A673 (cell line): ENCODE results near the gene DNTT. TPM values are rescaled to one million over a fixed set of nuclear protein-coding genes. Genes with fewer than 3 reads are reported as not detected.

ENCODE experiments used
- BruUV-seq: library from RNA; stranded (reverse); fragments of 400-500 nt; replicated peaks from 2 replicates; lab custom pipeline; 2021; lab: Mats Ljungman, UMichigan
- CTCF ChIA-PET: fragments of 300-600 bp; sonication (Branson Sonifier 250); formaldehyde crosslinking; loops from one replicate; lab custom pipeline; 2022; ENCODE audit warnings: antibody characterized with exemption; lab: Charles Lee
- POLR2A ChIA-PET: fragments of 300-600 bp; sonication (Branson Sonifier 250); formaldehyde crosslinking; loops from one replicate; lab custom pipeline; 2022; ENCODE audit warnings: antibody characterized with exemption; ENCODE audit not compliant: low non-redundant PET; lab: Charles Lee
- DNase-seq: peaks from one replicate; pipeline ENCODE4 v3.0.0-alpha.2; 2015; ENCODE audit warnings: low spot score
- H3K27ac ChIP-seq: fragments of 200-600 bp; sonication (generic); 2 replicates; pipeline ENCODE4 v1.5.1; 2016; ENCODE audit warnings: mixed run types, low read depth, mild to moderate bottlenecking, mixed read lengths, antibody characterized with exemption, low read length; ENCODE audit not compliant: poor library complexity, severe bottlenecking
- H3K27me3 ChIP-seq: fragments of 200-600 bp; sonication (generic); replicated peaks from 2 replicates; pipeline ENCODE4 v1.6.1; 2017; ENCODE audit warnings: mixed run types, low read depth, mild to moderate bottlenecking, mixed read lengths, antibody characterized with exemption, low read length; ENCODE audit not compliant: insufficient read depth, poor library complexity
- H3K36me3 ChIP-seq: fragments of 200-600 bp; sonication (generic); 2 replicates; pipeline ENCODE4 v1.6.1; 2016; ENCODE audit warnings: mixed run types, mild to moderate bottlenecking, mixed read lengths, antibody characterized with exemption, low read length; ENCODE audit not compliant: insufficient read depth, poor library complexity, severe bottlenecking
- H3K4me1 ChIP-seq: fragments of 200-600 bp; sonication (generic); 2 replicates; pipeline ENCODE4 v1.6.1; 2017; ENCODE audit warnings: mixed run types, mild to moderate bottlenecking, mixed read lengths, antibody characterized with exemption, low read length; ENCODE audit not compliant: insufficient read depth, poor library complexity, severe bottlenecking
- H3K4me3 ChIP-seq: fragments of 200-600 bp; sonication (generic); 2 replicates; pipeline ENCODE4 v1.5.1; 2016; ENCODE audit warnings: low read depth, mixed run types, mild to moderate bottlenecking, mixed read lengths, low read length; ENCODE audit not compliant: poor library complexity, severe bottlenecking
- H3K9me3 ChIP-seq: fragments of 200-600 bp; sonication (generic); 2 replicates; pipeline ENCODE4 v1.6.1; 2016; ENCODE audit warnings: mixed run types, low read depth, mild to moderate bottlenecking, mixed read lengths, antibody characterized with exemption, low read length; ENCODE audit not compliant: poor library complexity, severe bottlenecking
- CTCF ChIP-seq: fragments of 300-800, 200-600 bp; sonication (generic); conservative IDR thresholded peaks from 2 replicates; pipeline ENCODE4 v1.5.1; 2017; ENCODE audit warnings: low read depth, mild to moderate bottlenecking, antibody characterized with exemption, low read length, moderate library complexity, mixed read lengths
- EZH2 ChIP-seq: fragments of 200-600 bp; sonication (generic); IDR thresholded peaks from 2 replicates; pipeline ENCODE4 v1.6.1; 2017; ENCODE audit warnings: borderline replicate concordance, low read depth, mild to moderate bottlenecking, mixed read lengths, antibody characterized with exemption, low read length; ENCODE audit not compliant: poor library complexity, severe bottlenecking
- intact Hi-C: fragments of 100-400 bp; cut with micrococcal nuclease; formaldehyde crosslinking; loops from one replicate; pipeline ENCODE4 v1.10.0; 2022; ENCODE audit not compliant: unreplicated experiment
- total RNA-seq: library from RNA; stranded (reverse); gene quantifications from 2 replicates; pipeline ENCODE4 v1.2.3, GENCODE V29; 2021

The DNTT gene
- total RNA-seq, 1 experiment from 2014 or later: not detected

DNA sequence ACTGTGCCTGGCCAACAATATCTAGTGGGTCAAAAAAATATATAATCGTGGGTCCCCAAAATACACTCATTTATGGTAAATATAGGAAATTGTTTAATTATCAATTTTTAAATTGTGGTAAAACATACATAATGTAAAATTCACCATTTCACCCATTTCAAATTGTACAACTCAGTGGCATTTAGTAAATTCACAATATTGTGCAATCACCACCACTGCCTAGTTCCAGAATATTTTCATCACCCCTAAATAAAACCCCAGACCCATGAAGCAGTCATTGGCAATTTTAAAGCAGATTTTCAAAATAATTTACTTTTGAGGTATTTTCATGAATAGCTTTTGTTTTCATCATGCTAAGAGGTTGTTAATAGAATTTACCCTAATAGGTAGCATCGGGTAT lies 43.1 kb upstream of the DNTT start:
- Histone ChIP-seq H3K36me3 (no peaks in the 10 kb centered on the region), H3K27ac (no peak overlapping the region), H3K27me3 (no peaks in the 10 kb centered on the region), H3K4me3 (no peak overlapping the region), H3K9me3 (no peaks in the 10 kb centered on the region), H3K4me1 (no peaks in the 10 kb centered on the region)
- intact Hi-C loops: no loop called here
- BruUV-seq: no TSS peak
- TF ChIP-seq CTCF: no peak
- TF ChIP-seq EZH2: no peak
- no peak for DNase-seq
- ChIA-PET CTCF (interaction anchor here (0.6 kb wide), 1 partner anchor 31 kb away, joined by 5 read pairs; no protein-coding TSS in a partner anchor), POLR2A (no interaction called here)

GRCh38 chr10:96261930-96262329 lies 42.3 kb upstream of the DNTT start:
- no peaks in the 10 kb centered on the region for H3K27me3 ChIP-seq
- H3K27ac ChIP-seq: no peak overlapping the region
- H3K9me3 ChIP-seq: no peaks in the 10 kb centered on the region
- intact Hi-C loops: no loop called here
- no peaks in the 10 kb centered on the region for H3K4me1 ChIP-seq
- BruUV-seq: no TSS peak
- DNase-seq: no peak
- TF ChIP-seq EZH2 (no peak), CTCF (no peak)
- H3K36me3 ChIP-seq: no peaks in the 10 kb centered on the region
- H3K4me3 ChIP-seq: no peak overlapping the region
- POLR2A ChIA-PET: no interaction called here
- CTCF ChIA-PET: no interaction called here

DNA sequence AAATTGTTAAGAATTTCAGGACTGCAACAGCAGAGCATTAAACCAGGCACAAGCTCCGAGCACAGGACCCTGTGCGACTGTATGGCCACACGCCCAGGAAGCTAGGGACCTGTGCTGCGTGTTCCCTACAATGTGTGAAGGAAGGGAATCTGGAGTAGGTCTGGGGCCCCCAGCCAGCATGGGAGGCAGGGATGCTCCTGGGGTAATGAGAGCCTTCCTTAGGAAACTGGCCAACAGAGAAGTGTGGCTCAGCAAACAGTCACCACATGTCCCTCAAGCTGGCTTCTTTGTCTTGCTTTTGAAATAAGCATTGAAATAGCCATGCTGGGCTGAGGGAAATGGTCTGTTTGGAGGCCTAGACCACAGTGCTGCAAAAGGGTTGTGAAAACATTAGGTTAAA lies 41.1 kb upstream of the DNTT start:
- no peak overlapping the region for H3K27ac ChIP-seq
- no peaks in the 10 kb centered on the region for H3K9me3 ChIP-seq
- no peak for DNase-seq
- intact Hi-C loops: no loop called here
- CTCF ChIA-PET: no interaction called here
- H3K4me1 ChIP-seq: no peaks in the 10 kb centered on the region
- no peak overlapping the region for H3K4me3 ChIP-seq
- no peaks in the 10 kb centered on the region for H3K27me3 ChIP-seq
- no peaks in the 10 kb centered on the region for H3K36me3 ChIP-seq
- no TSS peak for BruUV-seq
- POLR2A ChIA-PET: no interaction called here
- TF ChIP-seq CTCF (no peak), EZH2 (no peak)
